A549 treated with dexamethasone at 1 μM for 4 hours (cell line): ENCODE results near the gene KLHL34. TPM values are rescaled to one million over a fixed set of nuclear protein-coding genes. Genes with fewer than 3 reads are reported as not detected.

ENCODE experiments used
- total RNA-seq: library from RNA; stranded (reverse); fragments of 200-300 nt; extraction: Qiagen RNA extraction; gene quantifications from 5 replicates; pipeline ENCODE4 v1.2.3, GENCODE V29; 2022

Gene KLHL34
- not detected in 5 replicates for total RNA-seq

GRCh38 chrX:21658152-21658737 lies at the start of gene KLHL34:
TSS of gene KLHL34 (minus strand) at chrX:21658330. CDS start at chrX:21657788, 542 bp downstream.

Other genes with a start within 250 kb of the KLHL34 start
- gene SMPX, start 99.8 kb upstream of the KLHL34 start, total RNA-seq = 0.11 to 0.14 TPM in 2 of 5 replicates, not detected in the others
- gene MBTPS2, start 181.3 kb upstream of the KLHL34 start, total RNA-seq = 21.4 to 29.1 TPM (median 26.3 TPM) in 5 replicates
- gene YY2, start 197.7 kb upstream of the KLHL34 start, total RNA-seq = 1.8 to 2.5 TPM (median 2.1 TPM) in 5 replicates